Epithelial cell of esophagus (primary cell): ENCODE data around the gene ZBTB16.

ENCODE experiments used
- DNase-seq: peaks from one replicate; pipeline ENCODE4 v3.0.0; 2010; ENCODE audit warnings: low read depth
- H3K4me3 ChIP-seq: 2 replicates; pipeline ENCODE4 v1.5.1; 2011; ENCODE audit warnings: mild to moderate bottlenecking, low read length, control low read depth
- TF ChIP-seq, protein P1 (sequence below): IDR thresholded peaks from 2 replicates; pipeline ENCODE4 v1.5.1; 2011; ENCODE audit warnings: low read depth, mild to moderate bottlenecking, low read length, control low read depth, inconsistent platforms; ENCODE audit not compliant: insufficient read depth; ENCODE audit errors: missing control alignments

ZBTB16 gene

DNA sequence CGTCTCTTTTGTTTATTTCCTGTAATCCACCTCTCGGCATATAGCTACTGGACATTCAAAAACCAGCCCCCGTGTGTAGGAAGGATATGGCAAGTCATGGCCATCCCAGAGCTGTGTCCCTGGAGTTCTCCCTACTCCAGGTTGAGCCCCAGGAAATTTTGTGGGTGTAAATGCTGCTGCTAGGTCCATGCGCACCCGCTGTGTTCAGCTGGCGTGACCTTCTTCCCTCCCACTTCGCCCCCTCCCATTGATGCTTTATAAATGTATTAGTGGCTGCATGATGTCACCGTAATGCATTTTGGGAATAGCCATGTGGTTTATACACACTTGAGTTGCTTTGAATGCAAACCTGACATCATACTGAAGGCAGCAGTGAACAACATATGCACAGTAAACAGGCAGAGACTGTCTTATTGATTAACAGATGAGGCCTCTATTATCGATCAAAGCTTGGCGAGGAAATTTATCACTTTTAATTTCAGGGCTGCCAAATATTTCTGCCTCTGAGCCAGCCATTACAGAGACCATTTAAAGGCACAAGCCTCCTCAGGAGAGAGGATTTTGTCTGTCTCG is 123.0 kb downstream of the ZBTB16 start:
- TF ChIP-seq, protein P1, sequence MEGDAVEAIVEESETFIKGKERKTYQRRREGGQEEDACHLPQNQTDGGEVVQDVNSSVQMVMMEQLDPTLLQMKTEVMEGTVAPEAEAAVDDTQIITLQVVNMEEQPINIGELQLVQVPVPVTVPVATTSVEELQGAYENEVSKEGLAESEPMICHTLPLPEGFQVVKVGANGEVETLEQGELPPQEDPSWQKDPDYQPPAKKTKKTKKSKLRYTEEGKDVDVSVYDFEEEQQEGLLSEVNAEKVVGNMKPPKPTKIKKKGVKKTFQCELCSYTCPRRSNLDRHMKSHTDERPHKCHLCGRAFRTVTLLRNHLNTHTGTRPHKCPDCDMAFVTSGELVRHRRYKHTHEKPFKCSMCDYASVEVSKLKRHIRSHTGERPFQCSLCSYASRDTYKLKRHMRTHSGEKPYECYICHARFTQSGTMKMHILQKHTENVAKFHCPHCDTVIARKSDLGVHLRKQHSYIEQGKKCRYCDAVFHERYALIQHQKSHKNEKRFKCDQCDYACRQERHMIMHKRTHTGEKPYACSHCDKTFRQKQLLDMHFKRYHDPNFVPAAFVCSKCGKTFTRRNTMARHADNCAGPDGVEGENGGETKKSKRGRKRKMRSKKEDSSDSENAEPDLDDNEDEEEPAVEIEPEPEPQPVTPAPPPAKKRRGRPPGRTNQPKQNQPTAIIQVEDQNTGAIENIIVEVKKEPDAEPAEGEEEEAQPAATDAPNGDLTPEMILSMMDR, result no peak
- DNase-seq, result no peak
- no peak overlapping the region for H3K4me3 ChIP-seq

DNA sequence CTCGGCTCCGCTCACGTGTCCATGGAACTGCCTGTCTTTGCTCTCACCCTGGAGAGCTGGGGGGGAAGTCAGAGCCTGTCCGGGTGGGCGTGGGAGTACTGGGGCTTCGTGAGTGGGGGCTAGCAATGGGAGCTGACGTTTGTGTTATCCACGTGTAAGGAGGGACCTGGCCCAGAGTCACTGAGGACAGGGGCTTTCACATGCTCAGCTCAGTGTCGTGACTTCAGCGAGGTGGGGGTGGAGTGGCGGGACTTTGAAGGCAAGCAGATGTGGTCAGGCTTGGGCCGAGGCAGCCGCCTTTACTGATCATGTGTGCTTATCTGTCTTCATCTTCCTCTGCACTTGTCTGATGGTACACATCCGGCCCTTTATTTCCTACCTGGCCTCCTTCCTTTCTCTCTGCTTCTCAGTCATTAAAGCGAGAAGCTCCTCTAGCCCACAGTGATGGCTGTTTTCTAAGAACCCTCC is 123.6 kb downstream of the ZBTB16 start:
- TF ChIP-seq, protein P1, result no peak
- DNase-seq, result no peak
- H3K4me3 ChIP-seq, result no peak overlapping the region

- no peak overlapping the region for H3K4me3 ChIP-seq
- DNase-seq, result no peak
- TF ChIP-seq, protein P1, result no peak
Observed at GRCh38 chr11:114185436-114185835, 125.9 kb downstream of the ZBTB16 start.

- TF ChIP-seq, protein P1, result no peak
- DNase-seq, result no peak
- no peak overlapping the region for H3K4me3 ChIP-seq
Observed at GRCh38 chr11:114187173-114187572, 127.7 kb downstream of the ZBTB16 start.

DNA sequence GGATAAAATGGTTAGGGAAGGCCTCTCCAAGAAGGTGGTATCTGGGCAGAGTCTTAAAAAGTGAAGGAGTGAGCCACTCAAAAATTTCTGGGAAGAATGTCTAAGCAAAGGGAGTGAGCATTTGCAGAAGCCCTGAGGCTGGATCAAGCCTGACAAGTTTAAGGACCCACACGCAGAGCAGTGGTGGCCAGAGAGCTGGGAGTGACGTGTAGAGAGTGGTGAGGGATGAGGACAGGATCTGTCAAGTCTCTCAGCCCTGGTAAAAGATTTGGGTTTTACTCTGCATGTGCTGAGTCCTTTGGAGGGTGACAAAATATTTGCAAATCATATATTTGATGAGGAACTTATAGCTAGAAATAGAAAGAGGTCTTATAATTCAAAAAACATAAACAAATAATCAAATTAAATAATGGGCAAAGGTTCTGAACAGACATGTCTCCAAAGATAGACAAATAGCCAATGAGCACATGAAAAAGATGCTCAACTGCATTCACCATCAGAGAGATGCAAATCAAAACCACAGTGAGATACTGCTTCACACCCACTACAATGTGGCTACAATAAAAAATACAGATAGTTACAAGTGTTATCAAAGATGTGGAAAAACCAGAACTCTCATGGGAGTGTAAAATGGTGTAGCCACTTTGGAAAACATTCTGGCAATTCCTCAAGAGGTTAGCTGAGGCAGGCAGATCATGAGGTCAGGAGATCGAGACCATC is 129.5 kb downstream of the ZBTB16 start:
- TF ChIP-seq, protein P1, result no peak
- DNase-seq, result no peak
- no peak overlapping the region for H3K4me3 ChIP-seq

DNA sequence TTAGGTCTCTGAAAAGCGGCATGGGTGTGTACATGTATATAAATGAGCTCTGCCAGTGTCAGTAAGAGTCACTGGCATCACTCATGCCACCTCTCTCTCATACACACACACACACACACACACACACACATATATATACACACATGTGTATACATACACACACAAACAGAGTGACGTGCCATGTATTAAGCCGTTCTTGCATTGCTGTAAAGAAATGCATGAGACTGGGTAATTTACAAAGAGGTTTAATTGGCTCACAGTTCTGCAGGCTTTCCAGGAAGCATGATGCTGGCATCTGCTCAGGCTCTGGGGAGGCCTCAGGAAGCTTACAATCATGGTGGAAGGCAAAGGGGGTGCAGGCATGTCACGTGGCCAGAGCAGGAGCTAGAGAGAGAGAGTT is 131.1 kb downstream of the ZBTB16 start:
- DNase-seq, result no peak
- no peak overlapping the region for H3K4me3 ChIP-seq
- TF ChIP-seq, protein P1, result no peak

DNA sequence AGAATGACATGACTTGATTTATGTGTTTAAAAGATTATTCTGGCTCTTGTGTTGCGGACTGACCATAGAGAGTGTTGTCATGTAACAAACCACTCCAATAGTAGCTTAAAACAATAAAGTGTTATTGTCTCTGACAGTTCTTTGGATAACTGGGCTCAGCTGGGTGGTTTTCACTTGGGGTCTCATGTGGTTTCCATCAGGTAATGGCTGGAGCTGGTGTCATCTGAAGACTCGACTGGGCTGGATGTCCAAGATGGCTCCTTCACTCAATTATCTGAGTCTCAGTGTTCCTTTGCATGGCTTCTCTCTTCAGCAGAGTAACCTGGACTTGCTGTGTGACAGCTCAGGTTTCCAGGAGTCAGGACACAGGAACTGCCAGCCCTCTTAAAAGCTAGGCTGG is 132.4 kb downstream of the ZBTB16 start:
- no peak overlapping the region for H3K4me3 ChIP-seq
- TF ChIP-seq, protein P1, result no peak
- no peak for DNase-seq
